ENCODE data around the gene TOR1AIP2.

- no peak for TF ChIP-seq EP300 (IDR thresholded peaks at IDR 0.05)
- peak in 1 of 4 donors; percentile 19 for TF ChIP-seq POLR2AphosphoS5 (IDR thresholded peaks at IDR 0.05)
These were observed 59.8 kb downstream of the TOR1AIP2 start for GRCh38 chr1:179817789-179818188.
